Measurements from ENCODE around the gene PHF1.
"Not testable (repeated sequence)": the region's sequence is repeated elsewhere in the genome, so short reads cannot be mapped to it uniquely, and the experiment has no call there.

Gene PHF1

GRCh38 chr6:33391922-33392594 lies 18.8 kb upstream of the PHF1 start:
- peak; percentile 49 for DNase-seq

GRCh38 chr6:33392595-33392948 lies 18.2 kb upstream of the PHF1 start:
- peak; percentile 61 for DNase-seq

- DNase-seq = no peak
Observed at GRCh38 chr6:33392979-33393378, 17.8 kb upstream of the PHF1 start.

- no peak for DNase-seq
Observed at GRCh38 chr6:33397541-33397940, 13.3 kb upstream of the PHF1 start.

GRCh38 chr6:33398601-33399000 lies 12.2 kb upstream of the PHF1 start:
- not testable (repeated sequence) for DNase-seq

- not testable (repeated sequence) for DNase-seq
Observed at GRCh38 chr6:33399881-33400280, 10.9 kb upstream of the PHF1 start.

GRCh38 chr6:33404884-33405283 lies 5.9 kb upstream of the PHF1 start:
- no peak for DNase-seq

- DNase-seq = no peak
Observed at GRCh38 chr6:33405386-33405940, 5.4 kb upstream of the PHF1 start.

- no peak for DNase-seq
Observed at GRCh38 chr6:33406126-33406525, 4.7 kb upstream of the PHF1 start.

- DNase-seq = peak; percentile 78
Observed at GRCh38 chr6:33407132-33407718, 3.6 kb upstream of the PHF1 start.

GRCh38 chr6:33410050-33410710 lies 634 bp upstream of the PHF1 start:
- DNase-seq = peak; percentile 99

- no peak for DNase-seq
Observed at GRCh38 chr6:33411632-33412005, 805 bp downstream of the PHF1 start.

GRCh38 chr6:33412140-33413009 lies 1.6 kb downstream of the PHF1 start:
- no peak for DNase-seq

- DNase-seq = no peak
Observed at GRCh38 chr6:33413241-33414120, 2.7 kb downstream of the PHF1 start.

GRCh38 chr6:33414592-33415271 lies 3.9 kb downstream of the PHF1 start:
- DNase-seq = peak; percentile 69

- no peak for DNase-seq
Observed at GRCh38 chr6:33415831-33416230, 5.0 kb downstream of the PHF1 start.

- no peak for DNase-seq
Observed at GRCh38 chr6:33416386-33417127, 5.7 kb downstream of the PHF1 start.

GRCh38 chr6:33417128-33417902 lies 6.5 kb downstream of the PHF1 start:
- no peak for DNase-seq

GRCh38 chr6:33417903-33418689 lies 7.3 kb downstream of the PHF1 start, which contains the start of gene CUTA:
TSS of gene CUTA (minus strand) at chr6:33418107. CDS start at chr6:33418000, 107 bp downstream.
- DNase-seq = peak; percentile 100

Data from hematopoietic multipotent progenitor cell treated with erythropoietin and hydrocortisone succinate and interleukin-3 and kit ligand, for 4 days (in vitro differentiated cells).